Measurements from ENCODE around the gene ALLC.

DNA sequence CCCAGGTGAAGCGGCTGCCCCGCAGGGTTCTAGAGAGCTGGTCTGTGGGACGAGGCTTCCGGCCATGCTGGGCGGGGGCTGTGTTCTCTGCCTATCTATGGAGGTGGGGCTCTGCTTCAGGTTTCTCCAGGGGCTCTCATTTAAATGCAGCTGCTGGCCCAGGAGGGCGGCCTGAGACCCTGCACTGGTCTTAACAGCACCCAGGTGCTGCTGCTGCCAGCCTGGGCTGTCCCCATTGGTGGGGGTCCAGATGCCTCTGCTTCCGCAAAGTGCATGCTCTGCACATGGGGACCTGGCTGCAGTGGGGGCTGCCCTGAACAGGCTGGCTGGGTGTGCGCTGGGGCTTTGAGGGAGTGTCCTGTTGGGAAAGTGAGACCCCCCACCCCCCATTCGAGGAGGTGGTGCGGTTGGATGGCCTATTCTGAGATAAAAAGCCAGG is 29.7 kb upstream of the ALLC start:
- TF ChIP-seq CTCF (conservative IDR thresholded peaks at IDR 0.05; ENCODE audit: low read length) (no peak), EZH2phosphoT487 (IDR thresholded peaks at IDR 0.05; ENCODE audit: borderline replicate concordance) (no peak)

Data from Loucy (cell line).